ENCODE measurements around the gene PMEPA1. TPM values are rescaled to one million over a fixed set of nuclear protein-coding genes. Genes with fewer than 3 reads are reported as not detected.

The PMEPA1 gene
- polyA plus RNA-seq, 10 donors: 15.2 to 31.8 (median 20.6) TPM

DNA sequence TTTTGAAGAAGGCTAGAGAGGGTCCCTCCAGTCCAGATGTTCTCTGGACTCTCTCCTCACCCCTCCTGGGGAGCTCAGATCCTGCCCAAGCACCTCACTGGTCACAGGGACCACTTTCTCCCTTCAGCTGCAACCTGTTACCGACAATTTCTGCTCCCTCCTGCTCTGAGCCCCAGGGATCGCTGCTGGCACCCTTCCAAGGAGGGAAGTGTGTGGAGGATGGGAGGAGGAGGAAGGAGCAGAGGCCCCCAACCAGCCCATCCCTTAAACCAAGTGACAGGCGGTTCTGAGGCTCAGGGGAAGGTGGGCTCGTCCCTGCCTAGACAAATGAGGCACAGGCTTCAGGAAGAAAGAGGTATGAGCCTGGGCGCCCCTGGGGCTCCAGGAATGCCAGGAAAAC is 13.9 kb downstream of the PMEPA1 start:
- DNase-seq: no peak

DNA sequence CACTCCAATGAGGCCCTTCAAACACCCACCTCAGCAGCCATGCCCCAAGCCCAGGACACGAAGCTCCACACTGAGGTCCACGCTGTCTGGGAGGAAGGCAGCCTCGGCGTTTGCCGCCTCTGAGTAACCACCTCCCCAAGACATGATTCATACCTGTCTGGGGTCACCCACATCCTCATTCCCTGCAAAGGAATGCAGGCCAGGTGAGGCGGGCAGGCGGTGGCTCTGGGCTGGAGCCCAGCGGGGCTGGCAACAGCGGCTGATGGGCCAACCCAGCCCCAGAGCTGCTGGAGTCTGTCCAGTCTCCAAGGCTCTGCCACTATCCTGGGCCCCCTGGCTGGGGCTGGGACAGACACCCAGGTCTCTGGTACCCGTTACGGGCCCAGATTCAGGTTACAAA is 14.8 kb downstream of the PMEPA1 start:
- no peak for DNase-seq

DNA sequence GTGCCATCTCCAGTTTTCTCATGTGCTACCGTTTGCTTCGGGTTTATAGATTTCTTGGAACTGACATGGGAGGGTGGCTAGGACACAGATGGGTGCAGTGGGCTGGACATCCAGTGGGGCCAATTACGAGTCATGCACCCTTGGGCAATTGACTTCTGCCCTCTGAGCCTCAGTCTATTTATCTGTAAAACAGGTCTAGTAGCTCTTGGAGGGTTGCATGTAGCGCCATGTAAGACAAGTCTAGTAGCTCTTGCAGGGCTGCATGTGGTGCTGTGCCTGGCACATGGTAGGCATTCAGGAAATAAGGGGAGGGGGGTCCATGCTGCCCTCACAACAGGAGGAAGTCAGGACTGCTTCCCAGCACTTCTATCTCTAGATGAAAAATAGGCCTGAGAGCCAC is 15.3 kb downstream of the PMEPA1 start:
- no peak for DNase-seq

DNA sequence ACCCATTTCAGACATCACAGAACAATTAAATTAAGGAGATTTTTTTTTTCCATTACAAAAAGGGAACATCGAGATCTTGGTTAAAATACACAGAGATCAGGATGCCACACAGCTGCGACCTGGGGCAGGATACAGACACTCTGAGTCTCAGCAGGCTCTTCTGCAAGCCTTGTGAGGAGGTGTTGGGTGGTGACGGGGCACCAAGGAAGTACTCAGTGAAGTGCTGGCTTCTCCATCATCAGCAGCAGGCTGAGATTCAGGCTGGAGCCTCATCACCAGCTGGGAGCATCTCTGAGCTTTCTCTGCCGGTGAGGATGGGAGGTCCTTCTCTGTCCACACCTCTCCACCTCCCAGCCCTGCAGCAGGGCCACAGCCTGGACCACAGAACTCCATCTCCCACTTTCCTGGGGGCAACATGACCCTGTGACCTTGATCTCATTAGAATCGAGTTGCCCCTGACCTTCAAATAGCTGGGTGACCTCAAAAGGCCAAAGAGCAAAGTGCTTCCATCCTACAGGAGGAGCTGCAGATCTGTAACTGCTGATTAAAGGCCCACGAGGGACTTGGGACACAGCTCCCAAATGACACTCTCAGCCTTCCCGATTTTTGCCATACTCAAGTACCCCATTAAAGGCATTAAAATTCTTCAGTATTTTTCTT is 16.0 kb downstream of the PMEPA1 start:
- DNase-seq: no peak

DNA sequence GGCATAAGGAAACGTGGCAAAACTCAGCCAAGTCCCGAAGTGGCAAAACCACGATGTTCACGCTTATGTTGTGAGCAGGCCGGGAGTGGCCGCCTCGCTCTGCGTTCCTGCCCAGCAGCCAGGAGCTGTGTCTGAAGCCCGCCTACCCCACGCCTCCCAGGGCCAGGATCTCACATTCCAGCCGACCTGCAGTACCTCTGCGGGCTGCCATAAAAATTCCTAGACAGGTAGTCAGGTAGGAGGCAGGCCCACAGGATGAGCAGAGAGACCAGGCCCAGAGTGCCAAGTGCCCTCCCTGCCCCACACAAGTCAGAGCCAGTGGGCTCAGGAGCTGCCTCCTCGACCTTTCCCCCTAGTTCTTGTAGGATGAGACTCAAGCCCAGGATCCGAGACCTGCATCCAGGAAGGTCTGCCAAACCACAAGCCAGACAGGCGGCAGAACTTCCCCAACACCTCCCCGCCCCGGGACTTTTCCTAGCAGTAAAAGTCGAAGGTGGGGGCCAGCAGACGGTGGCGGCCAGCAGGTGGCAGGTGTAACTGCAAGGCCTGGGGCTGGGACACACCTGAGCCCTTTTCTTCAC is 16.7 kb downstream of the PMEPA1 start:
- DNase-seq: no peak

DNA sequence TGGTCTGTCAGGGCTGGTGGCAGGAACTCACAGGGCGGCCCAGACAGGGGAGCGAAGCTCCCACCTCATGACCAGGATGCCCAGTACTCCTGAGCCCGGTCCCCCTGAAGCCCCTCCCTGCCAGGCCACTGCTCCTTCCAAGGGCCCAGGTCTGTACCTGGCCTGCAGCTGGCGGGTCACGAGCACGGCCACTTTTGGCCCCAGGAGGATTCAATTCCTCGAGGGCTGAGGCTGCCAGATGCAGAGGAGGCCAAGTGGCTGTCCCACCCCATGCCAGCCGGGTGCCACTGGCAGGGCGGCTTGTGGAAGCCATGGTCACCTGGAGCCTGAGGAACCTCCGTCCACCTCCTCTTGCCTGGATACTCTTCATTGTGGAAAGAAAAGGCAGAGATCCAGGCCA is 17.4 kb downstream of the PMEPA1 start:
- DNase-seq: no peak

DNA sequence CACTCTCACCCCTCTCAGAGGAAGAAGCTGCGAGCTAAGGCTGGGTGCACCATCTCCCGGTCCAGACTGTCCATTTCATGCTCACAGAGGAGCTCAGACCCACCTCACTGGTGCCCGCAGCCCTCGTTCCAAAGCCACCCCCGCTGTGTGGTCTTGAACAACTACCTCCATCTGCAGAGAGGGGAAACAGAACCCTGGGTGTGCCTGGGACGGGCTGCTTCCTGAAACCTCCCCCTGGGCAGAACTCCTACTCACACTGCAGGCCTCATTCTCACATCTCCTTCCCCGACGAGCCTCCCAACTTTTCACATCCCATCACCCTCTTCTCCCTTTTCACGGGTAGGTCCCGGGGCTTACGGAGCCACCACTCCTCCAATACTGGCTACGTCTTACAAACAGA is 18.1 kb downstream of the PMEPA1 start:
- DNase-seq: no peak

DNA sequence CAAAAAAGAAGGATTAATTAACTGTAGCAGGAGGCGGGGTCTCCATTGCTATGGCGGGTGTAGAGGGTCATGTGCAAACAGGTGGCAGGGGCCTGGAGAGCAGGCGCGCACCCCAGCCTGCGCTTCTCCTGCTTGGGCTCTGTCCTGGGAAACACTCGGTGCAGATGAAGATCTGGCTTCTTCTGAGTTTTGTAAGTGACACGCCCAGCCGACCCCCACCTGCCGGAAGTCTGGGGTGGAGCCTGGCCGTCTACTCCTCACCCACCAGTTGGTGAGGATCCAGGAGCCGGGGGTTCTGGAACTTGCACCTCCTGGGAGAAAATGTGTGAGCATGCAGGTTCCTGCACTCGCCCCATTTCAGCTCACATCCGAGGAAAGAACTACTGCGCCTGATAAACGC is 19.3 kb downstream of the PMEPA1 start:
- no peak for DNase-seq

DNA sequence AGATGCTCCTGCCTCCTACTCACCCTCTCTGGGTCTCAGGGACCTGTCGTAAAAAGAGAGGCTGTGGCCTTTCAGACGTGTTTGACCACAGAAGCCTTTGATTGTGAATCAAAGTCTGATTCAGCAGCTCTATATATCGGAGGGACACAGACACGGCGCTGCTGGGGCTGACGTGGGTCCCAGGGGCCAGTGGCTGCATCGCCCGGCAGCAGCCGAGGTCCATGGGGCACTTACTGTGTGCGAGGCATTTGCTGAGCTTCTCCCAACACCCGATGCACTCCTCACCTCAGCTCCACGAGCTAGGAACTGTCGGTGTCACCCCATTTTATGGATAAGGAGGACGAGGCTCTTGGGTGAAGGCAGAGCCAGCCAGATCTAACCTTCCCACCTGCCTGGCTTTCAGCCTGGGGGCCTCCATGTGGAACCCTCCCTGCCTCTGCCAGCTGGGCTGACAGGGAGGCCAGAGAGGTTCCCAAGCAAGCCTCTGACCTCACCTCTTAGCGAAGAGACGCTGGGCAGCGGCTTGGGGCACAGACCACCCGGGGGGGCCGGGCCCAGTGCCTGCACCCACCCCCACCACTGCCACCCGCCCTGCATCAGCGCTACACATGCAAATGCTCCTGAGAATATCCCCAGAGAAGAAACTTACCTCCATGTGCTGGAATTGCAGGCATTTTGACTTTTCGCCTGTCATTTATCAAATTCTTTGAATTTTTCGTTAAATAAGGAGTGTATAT is 19.9 kb downstream of the PMEPA1 start:
- no peak for DNase-seq

DNA sequence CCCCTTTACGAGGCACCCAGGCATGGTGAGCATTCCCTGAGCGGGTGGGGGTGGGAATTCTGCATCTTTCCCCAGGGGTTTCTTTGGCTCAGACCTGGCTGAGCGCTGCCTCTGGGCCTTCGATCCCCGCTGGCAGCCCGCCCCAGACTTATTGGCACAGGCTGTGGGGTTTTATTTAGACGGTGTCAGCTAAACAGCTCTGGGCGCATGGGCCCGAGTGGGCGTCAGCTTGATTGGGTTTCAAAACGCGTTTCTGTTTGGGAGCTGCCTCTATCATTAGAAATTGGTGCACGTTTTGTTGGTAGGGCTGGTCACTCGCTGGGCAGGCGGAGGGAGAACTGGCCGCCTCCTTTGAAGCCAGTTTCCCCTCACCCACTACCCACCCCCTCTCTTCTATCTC is 21.0 kb downstream of the PMEPA1 start:
- peak in 2 of 3 donors; percentile 35 to 56 for DNase-seq

DNA sequence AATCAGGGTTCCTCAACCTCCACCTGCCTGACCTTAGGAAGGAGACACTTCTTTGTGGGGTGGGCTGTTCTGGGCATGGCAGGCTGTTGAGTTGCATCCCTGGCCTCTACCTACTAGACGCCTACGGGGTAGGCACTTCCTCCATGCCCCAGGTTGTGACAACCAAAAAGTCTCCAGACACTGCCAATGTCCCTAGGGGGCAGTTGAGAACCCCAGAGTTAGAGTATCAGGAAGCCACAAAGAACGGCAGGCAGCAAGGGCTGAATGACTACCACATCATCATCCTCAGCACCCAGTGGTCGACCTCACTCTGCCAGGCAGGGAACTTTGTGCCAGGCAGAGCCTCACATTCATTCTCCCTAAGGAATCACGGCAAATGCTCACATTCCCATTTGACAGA is 21.5 kb downstream of the PMEPA1 start:
- DNase-seq: no peak

DNA sequence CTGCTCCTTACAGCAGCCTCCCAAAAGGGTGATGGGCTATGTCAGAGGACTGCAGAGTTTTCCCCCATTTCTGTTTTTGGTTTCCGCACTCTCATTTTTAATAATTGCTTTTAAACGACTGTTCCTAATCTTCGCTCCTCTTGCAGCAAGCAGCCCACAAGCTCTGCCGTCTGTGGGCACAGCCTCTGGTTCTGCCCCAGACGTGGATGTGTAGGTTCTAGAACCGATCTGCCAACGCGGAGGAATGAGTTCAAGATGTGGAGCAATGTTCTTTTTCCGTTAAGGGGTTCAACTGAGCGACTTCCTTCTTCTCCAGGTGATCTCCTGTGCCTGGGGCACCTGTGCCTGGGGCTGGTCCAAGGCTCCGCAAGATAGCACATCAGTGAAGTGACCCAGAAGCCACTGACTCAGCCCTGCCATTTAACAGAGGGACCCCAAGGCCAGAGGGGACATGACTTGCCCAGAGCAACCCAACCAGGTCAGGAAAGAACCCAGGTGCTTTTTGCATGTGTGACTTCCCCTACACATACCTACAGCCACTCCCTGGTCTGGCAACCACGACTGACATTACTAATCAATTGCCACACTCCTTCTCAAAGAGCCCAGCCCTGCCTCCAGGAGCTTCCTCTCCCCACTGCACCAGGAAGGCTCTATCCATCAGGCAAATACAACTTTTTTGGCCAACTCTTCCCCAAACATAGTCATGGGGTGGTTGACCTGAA is 22.7 kb downstream of the PMEPA1 start:
- no peak for DNase-seq

DNA sequence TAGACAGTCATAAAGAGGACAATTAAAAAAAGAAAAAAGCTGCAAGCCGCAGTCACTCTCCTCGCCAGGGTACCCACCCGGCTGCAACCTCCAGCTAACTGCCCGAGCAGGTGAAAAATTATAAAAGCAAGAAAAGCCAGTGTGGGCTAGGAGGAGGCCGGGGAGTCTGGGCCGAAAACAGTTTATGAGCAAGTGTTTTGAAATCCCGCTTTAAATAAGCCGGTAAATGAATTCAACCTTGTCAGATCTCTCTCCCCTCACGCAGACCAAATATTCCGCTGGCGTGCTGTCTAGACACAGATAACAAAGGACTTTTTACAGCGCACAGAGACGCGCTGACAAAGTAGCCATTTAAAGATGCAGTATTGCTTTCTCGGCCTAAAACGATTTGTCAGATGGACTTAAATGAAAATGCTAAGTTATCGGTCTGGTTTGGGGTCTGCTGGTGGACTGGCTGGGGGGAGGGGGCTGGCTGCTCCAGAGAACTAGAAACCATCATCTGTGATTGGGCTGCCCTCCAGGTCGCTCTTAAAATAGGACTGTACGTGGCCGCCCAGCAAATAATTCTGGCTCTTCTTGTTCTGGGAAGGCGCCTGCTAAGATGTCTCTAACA is 24.6 kb downstream of the PMEPA1 start:
- peak in 2 of 3 donors; percentile 27 to 56 for DNase-seq

DNA sequence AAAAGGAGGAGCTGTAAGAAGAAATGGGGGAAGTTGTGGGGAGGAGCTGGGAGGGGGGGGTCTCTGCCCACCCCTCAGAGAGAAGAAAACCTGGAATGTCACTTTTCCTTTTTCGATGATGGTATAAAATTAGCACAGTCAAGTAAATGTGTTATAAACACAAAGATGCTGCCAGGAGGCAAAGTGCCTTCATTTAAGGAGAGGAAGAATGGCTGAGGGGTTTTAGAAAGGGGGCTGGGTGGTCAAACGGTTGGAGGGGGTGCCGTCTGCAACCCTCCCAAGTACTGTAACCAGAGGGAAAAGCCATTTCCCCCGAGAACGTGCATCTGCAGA is 25.0 kb downstream of the PMEPA1 start:
- no peak for DNase-seq

DNA sequence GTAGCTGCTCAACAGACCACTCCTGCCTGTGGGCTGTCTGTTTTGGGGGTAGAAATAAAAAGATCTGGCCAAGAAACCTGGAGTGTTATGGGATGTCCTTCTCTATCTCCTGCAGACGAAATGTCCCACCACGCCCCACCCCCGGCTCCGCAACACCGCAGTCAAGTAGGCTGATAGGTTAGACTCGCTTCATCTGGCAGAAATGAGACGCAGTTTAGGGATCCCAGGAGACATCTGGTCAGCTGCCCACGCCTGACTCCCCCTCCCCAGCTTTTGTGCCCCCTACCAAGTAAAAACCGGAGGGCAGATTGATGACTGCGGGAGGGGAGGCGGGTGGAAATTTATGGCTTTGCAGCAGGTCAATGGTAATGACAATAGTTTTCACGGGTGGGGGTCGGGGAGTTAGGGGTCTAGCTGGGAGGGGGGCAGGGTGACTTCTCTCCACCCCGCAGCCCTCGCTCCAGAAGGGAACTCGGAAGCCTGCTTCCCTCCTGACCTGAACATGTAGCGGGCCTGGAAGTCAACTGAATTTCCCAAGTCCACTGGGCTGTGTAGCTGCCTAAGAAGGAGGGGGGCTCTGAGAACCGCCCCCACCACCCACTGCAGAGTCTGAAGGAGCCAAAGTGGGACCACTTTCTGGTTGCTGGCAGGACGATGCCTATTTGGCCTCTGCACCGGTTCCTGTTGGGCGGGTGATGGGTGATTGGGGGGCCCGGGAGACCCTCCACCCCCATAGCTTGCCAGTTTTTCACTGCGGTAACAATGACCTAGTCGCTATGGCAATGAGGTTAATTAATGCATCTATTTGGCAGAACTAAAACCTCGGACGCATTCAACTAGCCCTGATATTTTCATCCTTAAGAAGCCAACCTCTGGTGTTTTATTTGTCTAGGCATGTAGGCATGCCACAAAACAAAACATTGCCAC is 25.7 kb downstream of the PMEPA1 start:
- no peak for DNase-seq

DNA sequence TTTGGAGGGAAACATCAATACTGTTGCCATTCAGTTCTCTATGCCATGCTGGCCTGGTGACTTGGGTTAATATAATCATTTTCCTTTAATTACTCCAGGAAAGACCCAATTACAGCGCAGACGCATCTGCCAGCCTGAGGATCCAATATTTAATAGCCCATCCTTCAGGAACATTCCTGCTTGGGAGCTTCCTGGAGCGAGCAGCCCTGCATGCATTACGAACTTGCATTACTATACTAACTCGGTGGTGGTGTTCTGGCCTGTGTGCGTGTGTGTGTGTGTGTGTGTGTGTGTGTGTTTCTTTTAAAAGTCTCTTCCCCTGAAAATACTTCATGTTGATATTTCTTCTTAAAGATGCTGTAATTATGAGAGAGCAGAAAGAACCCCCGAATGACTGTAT is 26.5 kb downstream of the PMEPA1 start:
- peak in 1 of 3 donors; percentile 49 for DNase-seq

DNA sequence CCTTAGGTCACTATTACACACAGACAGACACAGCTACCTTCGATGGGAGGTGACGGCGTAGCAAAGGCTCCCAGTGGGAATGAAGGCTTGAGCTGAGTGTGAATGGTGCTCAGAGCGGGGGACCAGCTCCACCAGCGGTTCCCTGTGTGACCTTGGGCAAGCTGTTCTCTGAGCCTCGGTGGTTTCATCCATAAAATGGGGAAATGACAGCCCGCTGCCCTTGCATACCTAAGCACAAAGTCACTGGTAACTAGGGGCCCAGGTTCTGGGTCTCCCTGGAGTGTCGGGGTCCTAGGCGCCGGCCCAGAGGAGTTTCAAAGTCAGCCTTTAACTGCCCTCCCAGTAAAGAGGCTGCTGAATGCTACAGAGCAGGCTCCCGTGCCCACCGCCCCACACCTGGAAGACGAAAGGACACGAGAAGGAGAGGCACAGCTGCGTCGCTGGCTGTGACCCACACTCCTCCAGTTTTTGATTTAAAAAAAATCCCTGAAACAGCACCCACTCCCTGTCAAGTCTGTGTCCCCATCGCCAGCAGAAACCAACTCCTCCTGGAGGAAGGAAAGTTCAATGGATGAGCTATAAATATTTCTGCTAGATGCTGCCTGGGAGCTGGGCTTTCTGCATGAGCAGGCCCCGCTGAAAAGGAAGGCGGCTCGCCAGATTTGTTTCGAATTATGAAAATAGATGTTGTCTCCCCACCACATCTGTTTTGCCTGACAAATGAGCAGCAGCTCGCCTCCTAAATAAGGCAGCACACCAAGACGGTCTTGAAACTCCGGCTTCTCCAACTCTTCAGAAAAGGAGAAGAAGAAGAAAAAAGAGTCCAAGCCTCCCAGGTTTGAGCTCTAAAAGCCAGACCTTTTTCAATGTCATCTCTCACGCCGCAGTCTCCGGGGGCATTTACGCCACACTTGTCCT is 27.4 kb downstream of the PMEPA1 start:
- DNase-seq: peak; percentile 62 to 89 (median 77)

DNA sequence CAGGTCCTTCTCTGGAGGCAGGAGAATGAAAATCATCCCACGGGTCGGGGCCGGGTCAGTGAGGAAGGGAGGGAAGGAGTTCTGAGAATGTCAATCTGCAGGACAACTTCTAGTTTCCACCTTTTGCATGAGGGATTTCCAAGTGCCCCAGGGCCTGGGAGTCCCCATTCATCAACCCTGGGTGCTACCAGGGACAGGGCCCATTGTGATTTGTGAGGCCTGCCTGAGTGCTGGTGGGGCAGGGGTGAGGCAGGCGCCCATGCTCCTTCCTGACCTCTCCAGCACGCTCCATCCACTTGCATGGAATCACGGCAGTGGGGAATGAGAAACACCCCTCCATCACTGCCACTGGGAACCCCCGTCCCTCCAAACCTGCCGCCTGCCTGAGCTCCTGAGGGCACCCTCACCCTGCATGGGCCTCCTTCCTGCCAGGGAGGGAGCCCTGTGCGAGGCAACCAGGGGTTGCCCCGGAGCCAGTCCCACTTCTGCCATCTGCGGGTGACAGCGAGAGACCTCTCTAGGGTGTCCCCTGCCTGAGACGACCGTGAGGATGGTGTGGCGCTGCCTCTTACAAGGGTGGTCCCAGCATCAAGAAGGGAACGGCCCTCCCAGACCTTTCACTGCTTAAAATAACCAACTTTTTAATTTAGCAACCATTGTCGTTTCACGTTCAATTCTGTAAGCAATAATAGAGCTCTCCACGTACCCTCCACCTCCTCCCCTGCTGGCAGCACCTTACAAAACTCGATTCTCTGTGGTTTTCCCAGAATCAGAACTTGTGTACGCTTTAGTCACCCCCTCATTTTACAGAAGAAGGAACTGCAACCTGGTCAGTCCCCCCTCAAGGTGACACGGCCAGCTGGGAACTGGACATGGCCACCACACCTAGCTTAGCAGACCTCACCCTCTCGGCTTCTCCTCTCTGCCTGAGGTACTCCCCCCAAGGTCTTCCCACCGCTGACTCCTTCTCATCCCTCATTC is 28.6 kb downstream of the PMEPA1 start:
- DNase-seq: no peak
